Testis (tissue), 2 donors: ENCODE results near the gene SLC27A6.

Experiments
- POLR2A ChIP-seq: fragments of 450-650 bp; IDR thresholded peaks from one replicate; pipeline ENCODE4 v1.6.1; 2017; ENCODE audit warnings: antibody characterized with exemption, mild to moderate bottlenecking, moderate library complexity
- TF ChIP-seq, protein P1 (sequence below), 3 experiments: fragments of 450-650 bp in 2 of 3; fragments of 200-600 bp in 1 of 3; sonication (generic) in 1 of 3; IDR thresholded peaks; one replicate each; pipeline ENCODE4 v1.5.1; 2016 to 2019; ENCODE audit warnings: antibody characterized with exemption in 3 of 3, mild to moderate bottlenecking in 2 of 3, moderate library complexity in 1 of 3

DNA sequence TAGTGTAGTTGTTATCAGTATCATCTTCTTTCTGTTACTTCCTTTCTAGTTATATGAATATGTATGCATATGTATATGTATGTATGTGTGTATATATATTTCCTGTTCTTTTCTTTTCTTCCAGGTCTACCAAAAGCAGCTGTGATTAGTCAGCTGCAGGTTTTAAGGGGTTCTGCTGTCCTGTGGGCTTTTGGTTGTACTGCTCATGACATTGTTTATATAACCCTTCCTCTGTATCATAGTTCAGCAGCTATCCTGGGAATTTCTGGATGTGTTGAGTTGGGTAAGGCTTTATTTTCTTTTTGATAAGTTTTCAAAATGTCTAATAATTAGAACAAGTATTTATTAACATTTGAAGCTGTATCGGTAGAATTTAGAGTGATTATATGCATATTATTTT lies 23.2 kb downstream of the SLC27A6 start:
- TF ChIP-seq, protein P1, sequence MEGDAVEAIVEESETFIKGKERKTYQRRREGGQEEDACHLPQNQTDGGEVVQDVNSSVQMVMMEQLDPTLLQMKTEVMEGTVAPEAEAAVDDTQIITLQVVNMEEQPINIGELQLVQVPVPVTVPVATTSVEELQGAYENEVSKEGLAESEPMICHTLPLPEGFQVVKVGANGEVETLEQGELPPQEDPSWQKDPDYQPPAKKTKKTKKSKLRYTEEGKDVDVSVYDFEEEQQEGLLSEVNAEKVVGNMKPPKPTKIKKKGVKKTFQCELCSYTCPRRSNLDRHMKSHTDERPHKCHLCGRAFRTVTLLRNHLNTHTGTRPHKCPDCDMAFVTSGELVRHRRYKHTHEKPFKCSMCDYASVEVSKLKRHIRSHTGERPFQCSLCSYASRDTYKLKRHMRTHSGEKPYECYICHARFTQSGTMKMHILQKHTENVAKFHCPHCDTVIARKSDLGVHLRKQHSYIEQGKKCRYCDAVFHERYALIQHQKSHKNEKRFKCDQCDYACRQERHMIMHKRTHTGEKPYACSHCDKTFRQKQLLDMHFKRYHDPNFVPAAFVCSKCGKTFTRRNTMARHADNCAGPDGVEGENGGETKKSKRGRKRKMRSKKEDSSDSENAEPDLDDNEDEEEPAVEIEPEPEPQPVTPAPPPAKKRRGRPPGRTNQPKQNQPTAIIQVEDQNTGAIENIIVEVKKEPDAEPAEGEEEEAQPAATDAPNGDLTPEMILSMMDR (IDR thresholded peaks at IDR 0.05), result no peak
- no peak for TF ChIP-seq POLR2A
